HepG2 (cell line): Measurements from ENCODE around the gene ALPK3. TPM values are rescaled to one million over a fixed set of nuclear protein-coding genes. Genes with fewer than 3 reads are reported as not detected.

Experiments used
- ATRX ChIP-seq: sonication (generic); formaldehyde crosslinking; IDR thresholded peaks from 2 replicates; pipeline ENCODE4 v1.4.0; 2020; ENCODE audit warnings: missing genetic modification reagents, borderline replicate concordance
- CREM ChIP-seq, 2 experiments: sonication (generic) in 1 of 2; formaldehyde crosslinking in 1 of 2; IDR thresholded peaks; 2 replicates each; pipeline versions ENCODE4 v1.4.0 to v1.6.1; 2016 to 2020; ENCODE audit warnings: antibody characterized with exemption in 1 of 2, mild to moderate bottlenecking in 1 of 2, missing genetic modification reagents in 1 of 2
- FIP1L1 ChIP-seq: fragments of 200-400 bp; formaldehyde crosslinking; IDR thresholded peaks from 2 replicates; pipeline ENCODE4 v1.6.1; 2018; ENCODE audit warnings: low read depth, mild to moderate bottlenecking, low read length, moderate library complexity, borderline replicate concordance; ENCODE audit not compliant: insufficient read depth
- GLI4 ChIP-seq: sonication (generic); formaldehyde crosslinking; IDR thresholded peaks from 2 replicates; pipeline ENCODE4 v1.5.1; 2020; ENCODE audit warnings: missing genetic modification reagents, mild to moderate bottlenecking, moderate library complexity, borderline replicate concordance
- HMGA1 ChIP-seq: sonication (generic); formaldehyde crosslinking; conservative IDR thresholded peaks from 2 replicates; pipeline ENCODE4 v1.4.0; 2020; ENCODE audit warnings: missing genetic modification reagents
- HNF4A ChIP-seq: sonication (generic); formaldehyde crosslinking; IDR thresholded peaks from 2 replicates; pipeline ENCODE4 v1.4.0; 2020; ENCODE audit warnings: missing genetic modification reagents
- HNF4G ChIP-seq, 2 experiments: sonication (generic) in 1 of 2; formaldehyde crosslinking in 1 of 2; IDR thresholded peaks; 2 replicates each; pipeline versions ENCODE4 v1.4.0 to v1.6.1; 2011 to 2020; ENCODE audit warnings: borderline replicate concordance in 2 of 2, low read depth in 2 of 2, mild to moderate bottlenecking in 2 of 2, low read length in 1 of 2, missing genetic modification reagents in 1 of 2, moderate library complexity in 1 of 2
- NBN ChIP-seq: fragments of 450-650 bp; conservative IDR thresholded peaks from 2 replicates; pipeline ENCODE4 v1.6.1; 2017
- NFIB ChIP-seq: sonication (generic); formaldehyde crosslinking; IDR thresholded peaks from 2 replicates; pipeline ENCODE4 v1.9.0; 2021; ENCODE audit warnings: missing genetic modification reagents, mild to moderate bottlenecking, borderline replicate concordance
- SNAI1 ChIP-seq: sonication (generic); formaldehyde crosslinking; IDR thresholded peaks from 2 replicates; pipeline ENCODE4 v1.5.0; 2020; ENCODE audit warnings: mild to moderate bottlenecking, missing genetic modification reagents, borderline replicate concordance
- STAG1 ChIP-seq: sonication (generic); formaldehyde crosslinking; IDR thresholded peaks from 2 replicates; pipeline ENCODE4 v1.4.0; 2020; ENCODE audit warnings: missing genetic modification reagents
- TRIM24 ChIP-seq: sonication (generic); formaldehyde crosslinking; IDR thresholded peaks from 2 replicates; pipeline ENCODE4 v1.8.0; 2022; ENCODE audit warnings: mild to moderate bottlenecking, missing genetic modification reagents
- ZMAT3 ChIP-seq: sonication (generic); formaldehyde crosslinking; conservative IDR thresholded peaks from 2 replicates; pipeline ENCODE4 v1.7.0; 2021; ENCODE audit warnings: missing genetic modification reagents
- ZNF335 ChIP-seq: sonication (generic); formaldehyde crosslinking; IDR thresholded peaks from 2 replicates; pipeline ENCODE4 v1.4.0; 2020; ENCODE audit warnings: missing genetic modification reagents
- ZNF33A ChIP-seq: sonication (generic); formaldehyde crosslinking; IDR thresholded peaks from 2 replicates; pipeline ENCODE4 v1.5.1; 2020; ENCODE audit warnings: missing genetic modification reagents, mild to moderate bottlenecking, moderate library complexity, borderline replicate concordance
- ZNF549 ChIP-seq: sonication (generic); formaldehyde crosslinking; IDR thresholded peaks from 2 replicates; pipeline ENCODE4 v1.5.0; 2020; ENCODE audit warnings: missing genetic modification reagents
- ZNF562 ChIP-seq: sonication (generic); formaldehyde crosslinking; IDR thresholded peaks from 2 replicates; pipeline ENCODE4 v1.8.0; 2022; ENCODE audit warnings: missing genetic modification reagents, borderline replicate concordance
- ZNF672 ChIP-seq: sonication (generic); formaldehyde crosslinking; IDR thresholded peaks from 2 replicates; pipeline ENCODE4 v1.8.1; 2022; ENCODE audit warnings: missing genetic modification reagents
- polyA plus RNA-seq, 8 experiments: library from polyadenylated mRNA; depleted of rRNA in 3 of 8; stranded (reverse) in 7 of 8; unstranded in 1 of 8; fragments of >200 nt; fragmentation: Illumina TruSeq in 4 of 8; extraction: Trizol in 4 of 8; gene quantifications; 2 replicates each; pipeline versions ENCODE4 v1.2.1 to v1.2.3, GENCODE V29; 2011 to 2016; ENCODE audit warnings: low read depth in 4 of 8, missing spikeins in 1 of 8, mixed read lengths in 1 of 8; ENCODE audit not compliant: insufficient read depth in 1 of 8
- total RNA-seq, 5 experiments: library from RNA; depleted of rRNA; stranded (reverse); fragments of >200 nt; fragmentation: Illumina TruSeq; extraction: Trizol; gene quantifications; 2 replicates each; pipeline ENCODE4 v1.2.3, GENCODE V29; 2016; ENCODE audit warnings: low read depth in 1 of 5
- TF ChIP-seq, protein P1 (sequence below): sonication (generic); formaldehyde crosslinking; IDR thresholded peaks from 2 replicates; pipeline ENCODE4 v1.8.0; 2022; ENCODE audit warnings: missing genetic modification reagents, low read depth, mild to moderate bottlenecking, borderline replicate concordance
- TF ChIP-seq, protein P2 (sequence below): sonication (generic); formaldehyde crosslinking; IDR thresholded peaks from 2 replicates; pipeline ENCODE4 v1.5.0; 2020; ENCODE audit warnings: missing genetic modification reagents, mild to moderate bottlenecking, borderline replicate concordance
- TF ChIP-seq, protein P3 (sequence below): IDR thresholded peaks from 2 replicates; pipeline ENCODE4 v1.6.1; 2016; ENCODE audit warnings: missing genetic modification reagents, missing compliant biosample characterization
- TF ChIP-seq, protein P4 (sequence below): sonication (generic); formaldehyde crosslinking; IDR thresholded peaks from 2 replicates; pipeline ENCODE4 v1.9.0; 2022; ENCODE audit warnings: low read depth, missing genetic modification reagents
- TF ChIP-seq, protein P5 (sequence below): sonication (generic); formaldehyde crosslinking; IDR thresholded peaks from 2 replicates; pipeline ENCODE4 v1.4.0; 2020; ENCODE audit warnings: low read depth, missing genetic modification reagents

ALPK3 gene
- total and polyA plus RNA-seq, 2 of the 13 experiments (the other 11 are each of a cell fraction or from before 2014, with no cell fraction given): 0.04 to 0.42 TPM

DNA sequence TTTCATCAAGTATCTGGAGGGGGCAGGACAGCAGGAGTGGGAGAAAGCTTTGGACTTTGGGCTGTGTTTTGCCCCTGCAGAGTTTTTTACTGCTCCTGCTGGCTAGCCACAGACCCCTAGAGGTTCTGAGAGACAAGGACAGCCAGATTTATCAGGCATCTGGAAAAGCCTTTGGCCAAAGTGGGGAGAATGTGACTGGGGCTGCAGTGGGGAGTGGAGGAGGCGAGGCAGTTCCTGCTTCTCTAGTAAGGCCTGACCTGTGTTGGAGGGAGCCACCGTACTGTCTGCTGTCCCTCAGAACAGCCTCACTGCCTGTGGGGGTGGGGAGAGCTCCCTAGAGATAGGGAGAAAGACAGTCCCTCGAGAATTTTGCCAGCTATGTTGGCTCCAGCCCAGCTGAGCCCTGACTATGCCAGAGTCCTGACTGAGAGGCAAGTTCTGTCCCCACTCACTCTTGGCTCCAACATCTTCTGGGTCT lies 2.2 kb downstream of the ALPK3 start (continued):
- TF ChIP-seq ZNF549 (CRISPR knock-in tag) (no peak), CREM (IDR thresholded peaks at IDR 0.05) (no peak), CREM (CRISPR knock-in tag; IDR thresholded peaks at IDR 0.05) (no peak), NFIB (CRISPR knock-in tag) (no peak), ZMAT3 (CRISPR knock-in tag) (no peak), STAG1 (peak; percentile 35; the same call in 1 of the 2 replicates), HMGA1 (CRISPR knock-in tag) (no peak), ZNF335 (CRISPR knock-in tag) (no peak), TRIM24 (CRISPR knock-in tag) (no peak), ZNF33A (CRISPR knock-in tag) (no peak), FIP1L1 (no peak), ZNF672 (CRISPR knock-in tag) (no peak), GLI4 (CRISPR knock-in tag) (no peak), ATRX (CRISPR knock-in tag) (no peak), NBN (no peak), ZNF562 (CRISPR knock-in tag) (no peak), HNF4G (IDR thresholded peaks at IDR 0.05; ENCODE audit: borderline replicate concordance, low read depth, low read length) (peak; percentile 21; the same call in 1 of the 2 replicates), HNF4G (CRISPR knock-in tag; IDR thresholded peaks at IDR 0.05; ENCODE audit: borderline replicate concordance, low read depth) (no peak), HNF4A (CRISPR knock-in tag) (peak; percentile 63), SNAI1 (CRISPR knock-in tag) (no peak)
- TF ChIP-seq, protein P1, sequence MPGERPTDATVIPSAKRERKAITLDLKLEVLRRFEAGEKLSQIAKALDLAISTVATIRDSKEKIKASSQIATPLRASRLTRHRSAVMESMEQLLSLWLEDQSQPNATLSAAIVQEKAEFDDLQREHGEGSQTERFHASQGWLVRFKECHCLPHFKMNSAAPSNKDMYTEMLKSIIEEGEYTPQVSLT: no peak
- TF ChIP-seq, protein P2, sequence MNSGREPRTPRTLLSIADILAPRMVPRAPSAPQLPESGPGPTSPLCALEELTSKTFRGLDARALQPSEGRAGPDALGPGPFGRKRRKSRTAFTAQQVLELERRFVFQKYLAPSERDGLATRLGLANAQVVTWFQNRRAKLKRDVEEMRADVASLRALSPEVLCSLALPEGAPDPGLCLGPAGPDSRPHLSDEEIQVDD (CRISPR knock-in tag): 0 out of 2 replicates have a peak, but pooled peaks have one; percentile 43
- TF ChIP-seq, protein P3, sequence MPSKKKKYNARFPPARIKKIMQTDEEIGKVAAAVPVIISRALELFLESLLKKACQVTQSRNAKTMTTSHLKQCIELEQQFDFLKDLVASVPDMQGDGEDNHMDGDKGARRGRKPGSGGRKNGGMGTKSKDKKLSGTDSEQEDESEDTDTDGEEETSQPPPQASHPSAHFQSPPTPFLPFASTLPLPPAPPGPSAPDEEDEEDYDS (CRISPR knock-in tag): no peak
- TF ChIP-seq, protein P4, sequence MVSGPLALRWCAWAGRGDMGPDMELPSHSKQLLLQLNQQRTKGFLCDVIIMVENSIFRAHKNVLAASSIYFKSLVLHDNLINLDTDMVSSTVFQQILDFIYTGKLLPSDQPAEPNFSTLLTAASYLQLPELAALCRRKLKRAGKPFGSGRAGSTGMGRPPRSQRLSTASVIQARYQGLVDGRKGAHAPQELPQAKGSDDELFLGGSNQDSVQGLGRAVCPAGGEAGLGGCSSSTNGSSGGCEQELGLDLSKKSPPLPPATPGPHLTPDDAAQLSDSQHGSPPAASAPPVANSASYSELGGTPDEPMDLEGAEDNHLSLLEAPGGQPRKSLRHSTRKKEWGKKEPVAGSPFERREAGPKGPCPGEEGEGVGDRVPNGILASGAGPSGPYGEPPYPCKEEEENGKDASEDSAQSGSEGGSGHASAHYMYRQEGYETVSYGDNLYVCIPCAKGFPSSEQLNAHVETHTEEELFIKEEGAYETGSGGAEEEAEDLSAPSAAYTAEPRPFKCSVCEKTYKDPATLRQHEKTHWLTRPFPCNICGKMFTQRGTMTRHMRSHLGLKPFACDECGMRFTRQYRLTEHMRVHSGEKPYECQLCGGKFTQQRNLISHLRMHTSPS (CRISPR knock-in tag): 0 out of 2 replicates have a peak, but pooled peaks have one; percentile 35
- TF ChIP-seq, protein P5, sequence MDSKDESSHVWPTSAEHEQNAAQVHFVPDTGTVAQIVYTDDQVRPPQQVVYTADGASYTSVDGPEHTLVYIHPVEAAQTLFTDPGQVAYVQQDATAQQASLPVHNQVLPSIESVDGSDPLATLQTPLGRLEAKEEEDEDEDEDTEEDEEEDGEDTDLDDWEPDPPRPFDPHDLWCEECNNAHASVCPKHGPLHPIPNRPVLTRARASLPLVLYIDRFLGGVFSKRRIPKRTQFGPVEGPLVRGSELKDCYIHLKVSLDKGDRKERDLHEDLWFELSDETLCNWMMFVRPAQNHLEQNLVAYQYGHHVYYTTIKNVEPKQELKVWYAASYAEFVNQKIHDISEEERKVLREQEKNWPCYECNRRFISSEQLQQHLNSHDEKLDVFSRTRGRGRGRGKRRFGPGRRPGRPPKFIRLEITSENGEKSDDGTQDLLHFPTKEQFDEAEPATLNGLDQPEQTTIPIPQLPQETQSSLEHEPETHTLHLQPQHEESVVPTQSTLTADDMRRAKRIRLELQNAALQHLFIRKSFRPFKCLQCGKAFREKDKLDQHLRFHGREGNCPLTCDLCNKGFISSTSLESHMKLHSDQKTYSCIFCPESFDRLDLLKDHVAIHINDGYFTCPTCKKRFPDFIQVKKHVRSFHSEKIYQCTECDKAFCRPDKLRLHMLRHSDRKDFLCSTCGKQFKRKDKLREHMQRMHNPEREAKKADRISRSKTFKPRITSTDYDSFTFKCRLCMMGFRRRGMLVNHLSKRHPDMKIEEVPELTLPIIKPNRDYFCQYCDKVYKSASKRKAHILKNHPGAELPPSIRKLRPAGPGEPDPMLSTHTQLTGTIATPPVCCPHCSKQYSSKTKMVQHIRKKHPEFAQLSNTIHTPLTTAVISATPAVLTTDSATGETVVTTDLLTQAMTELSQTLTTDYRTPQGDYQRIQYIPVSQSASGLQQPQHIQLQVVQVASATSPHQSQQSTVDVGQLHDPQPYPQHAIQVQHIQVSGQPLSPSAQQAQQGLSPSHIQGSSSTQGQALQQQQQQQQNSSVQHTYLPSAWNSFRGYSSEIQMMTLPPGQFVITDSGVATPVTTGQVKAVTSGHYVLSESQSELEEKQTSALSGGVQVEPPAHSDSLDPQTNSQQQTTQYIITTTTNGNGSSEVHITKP (CRISPR knock-in tag): no peak
